IPS-15b (cell line): ENCODE data around the gene SMCO1.
"Not testable (repeated sequence)": the region's sequence is repeated elsewhere in the genome, so short reads cannot be mapped to it uniquely, and the experiment has no call there.

ENCODE experiments used
- H3K27me3 ChIP-seq: one replicate; pipeline ENCODE4 v1.6.1; 2013; ENCODE audit warnings: low read length; ENCODE audit not compliant: control insufficient read depth, insufficient read depth
- H3K36me3 ChIP-seq: one replicate; pipeline ENCODE4 v1.6.1; 2013; ENCODE audit warnings: low read length; ENCODE audit not compliant: control insufficient read depth, insufficient read depth
- H3K4me1 ChIP-seq: one replicate; pipeline ENCODE4 v1.6.1; 2013; ENCODE audit warnings: mild to moderate bottlenecking, low read length; ENCODE audit not compliant: control insufficient read depth, insufficient read depth
- H3K4me3 ChIP-seq: one replicate; pipeline ENCODE4 v1.5.1; 2013; ENCODE audit warnings: low read depth, low read length
- H3K9ac ChIP-seq: one replicate; pipeline ENCODE4 v1.6.1; 2013; ENCODE audit warnings: low read depth, mild to moderate bottlenecking, low read length
- H3K9me3 ChIP-seq: one replicate; pipeline ENCODE4 v1.6.1; 2013; ENCODE audit warnings: mild to moderate bottlenecking, low read length; ENCODE audit not compliant: control insufficient read depth, insufficient read depth

Gene SMCO1

GRCh38 chr3:196471551-196471950 is 43.6 kb downstream of the SMCO1 start:
- no peak overlapping the region for H3K9ac ChIP-seq
- no peaks in the 10 kb centered on the region for H3K4me1 ChIP-seq
- no peak overlapping the region for H3K4me3 ChIP-seq
- H3K36me3 ChIP-seq: peaks cover 3% of the 10 kb centered on the region
- no peaks in the 10 kb centered on the region for H3K9me3 ChIP-seq
- no peaks in the 10 kb centered on the region for H3K27me3 ChIP-seq

- H3K4me1 ChIP-seq, H3K36me3 ChIP-seq, H3K27me3 ChIP-seq, H3K4me3 ChIP-seq, H3K9ac ChIP-seq, H3K9me3 ChIP-seq: not testable (repeated sequence)
Observed at GRCh38 chr3:196470182-196470581, 45.0 kb downstream of the SMCO1 start.

GRCh38 chr3:196463804-196464203 is 51.3 kb downstream of the SMCO1 start:
- Histone ChIP-seq H3K36me3 (no peaks in the 10 kb centered on the region), H3K4me3 (no peak overlapping the region), H3K9me3 (no peaks in the 10 kb centered on the region), H3K9ac (no peak overlapping the region), H3K27me3 (no peaks in the 10 kb centered on the region), H3K4me1 (no peaks in the 10 kb centered on the region)

DNA sequence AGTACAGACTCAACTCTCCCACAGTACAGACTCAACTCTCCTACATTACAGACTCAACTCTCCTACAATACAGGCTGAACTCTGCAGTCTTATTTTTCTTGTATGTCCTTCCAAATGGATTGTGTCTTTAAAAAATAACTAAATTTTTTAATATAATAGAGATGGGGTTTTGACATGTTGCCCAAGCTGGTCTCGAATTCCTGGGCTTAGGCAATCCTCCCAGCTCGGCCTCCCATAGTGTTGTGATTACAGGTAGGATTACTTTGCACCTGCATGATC is 51.7 kb downstream of the SMCO1 start:
- Histone ChIP-seq H3K27me3 (no peaks in the 10 kb centered on the region), H3K4me3 (no peak overlapping the region), H3K36me3 (no peaks in the 10 kb centered on the region), H3K9ac (no peak overlapping the region), H3K4me1 (no peaks in the 10 kb centered on the region), H3K9me3 (no peaks in the 10 kb centered on the region)

- not testable (repeated sequence) for H3K9ac ChIP-seq, H3K4me3 ChIP-seq, H3K9me3 ChIP-seq, H3K27me3 ChIP-seq, H3K36me3 ChIP-seq, H3K4me1 ChIP-seq
Observed at GRCh38 chr3:196462680-196463477, 52.3 kb downstream of the SMCO1 start.

- no peak overlapping the region for H3K4me3 ChIP-seq
- no peak overlapping the region for H3K9ac ChIP-seq
- H3K9me3 ChIP-seq: no peaks in the 10 kb centered on the region
- no peaks in the 10 kb centered on the region for H3K27me3 ChIP-seq
- H3K36me3 ChIP-seq: no peaks in the 10 kb centered on the region
- no peaks in the 10 kb centered on the region for H3K4me1 ChIP-seq
Observed at GRCh38 chr3:196458063-196458462, 57.1 kb downstream of the SMCO1 start.

- H3K4me1 ChIP-seq, H3K9ac ChIP-seq, H3K36me3 ChIP-seq, H3K4me3 ChIP-seq, H3K9me3 ChIP-seq, H3K27me3 ChIP-seq: not testable (repeated sequence)
Observed at GRCh38 chr3:196457470-196457869, 57.7 kb downstream of the SMCO1 start.
